Panc1 (cell line): ENCODE data around the gene CLEC2L. TPM values are rescaled to one million over a fixed set of nuclear protein-coding genes. Genes with fewer than 3 reads are reported as not detected.

ENCODE experiments used
- ATAC-seq: fragments of 200-7000 bp; cut with Tn5 transposase; 2 replicates; pipeline ENCODE4 v1.9.1; 2020; ENCODE audit warnings: mild to moderate bottlenecking, moderate library complexity
- BruUV-seq: library from RNA; stranded (reverse); fragments of 400-500 nt; replicated peaks from 2 replicates; lab custom pipeline; 2021; lab: Mats Ljungman, UMichigan
- CTCF ChIA-PET: fragments of 300-600 bp; sonication (Branson Sonifier 250); formaldehyde crosslinking; loops from one replicate; lab custom pipeline; 2022; ENCODE audit warnings: antibody characterized with exemption; lab: Charles Lee
- POLR2A ChIA-PET: fragments of 300-600 bp; sonication (Branson Sonifier 250); formaldehyde crosslinking; loops from one replicate; lab custom pipeline; 2022; ENCODE audit warnings: antibody characterized with exemption; lab: Charles Lee
- DNase-seq: peaks from one replicate; pipeline ENCODE4 v3.0.0-alpha.2; 2010; ENCODE audit warnings: low read depth, low spot score
- H3K27ac ChIP-seq: 2 replicates; pipeline ENCODE4 v1.5.1; 2011; ENCODE audit warnings: mild to moderate bottlenecking, low read length, inconsistent platforms
- H3K27me3 ChIP-seq: fragments of 200-500 bp; sonication (Bioruptor generic); 2 replicates; pipeline ENCODE4 v1.6.0; 2014; ENCODE audit warnings: low read length, inconsistent platforms; ENCODE audit not compliant: control insufficient read depth, insufficient read depth
- H3K36me3 ChIP-seq: fragments of 200-500 bp; sonication (Bioruptor generic); 2 replicates; pipeline ENCODE4 v1.5.1; 2014; ENCODE audit warnings: inconsistent platforms, mild to moderate bottlenecking, low read length, moderate library complexity; ENCODE audit not compliant: control insufficient read depth, insufficient read depth
- H3K4me1 ChIP-seq: 2 replicates; pipeline ENCODE4 v1.5.1; 2011; ENCODE audit warnings: inconsistent platforms, mild to moderate bottlenecking, low read length, moderate library complexity; ENCODE audit not compliant: control insufficient read depth, insufficient read depth
- H3K4me3 ChIP-seq, 2 experiments: 2 replicates each; pipeline ENCODE4 v1.5.1; 2011 to 2012; ENCODE audit warnings: low read depth in 2 of 2, low read length in 2 of 2, mild to moderate bottlenecking in 2 of 2, inconsistent platforms in 1 of 2, moderate library complexity in 1 of 2
- H3K9me3 ChIP-seq: fragments of 200-500 bp; sonication (Bioruptor generic); 2 replicates; pipeline ENCODE4 v1.5.1; 2014; ENCODE audit warnings: low read depth, mild to moderate bottlenecking, inconsistent platforms, low read length, moderate library complexity; ENCODE audit not compliant: control insufficient read depth, insufficient read depth
- CTCF ChIP-seq: fragments of 450-650 bp; IDR thresholded peaks from 2 replicates; pipeline ENCODE4 v1.5.1; 2017; ENCODE audit warnings: mild to moderate bottlenecking
- POLR2AphosphoS5 ChIP-seq: IDR thresholded peaks from 2 replicates; pipeline ENCODE4 v1.6.1; 2012; ENCODE audit warnings: mild to moderate bottlenecking, low read depth, low read length, moderate library complexity
- REST ChIP-seq, 2 experiments: IDR thresholded peaks; 2 replicates each; pipeline ENCODE4 v1.6.1; 2011 to 2012; ENCODE audit warnings: low read depth in 2 of 2, control low read depth in 1 of 2, low read length in 1 of 2, mild to moderate bottlenecking in 1 of 2, moderate library complexity in 1 of 2; ENCODE audit not compliant: insufficient read depth in 1 of 2
- SIN3A ChIP-seq: IDR thresholded peaks from 2 replicates; pipeline ENCODE4 v1.6.1; 2012; ENCODE audit warnings: low read depth, mild to moderate bottlenecking, low read length, moderate library complexity, borderline replicate concordance; ENCODE audit not compliant: insufficient read depth
- TCF7L2 ChIP-seq: IDR thresholded peaks from 2 replicates; pipeline ENCODE4 v1.6.1; 2011; ENCODE audit warnings: mild to moderate bottlenecking, low read depth, low read length, inconsistent platforms
- in situ Hi-C: cut with HindIII; loops from 2 replicates; pipeline ENCODE4 v1.10.0; 2016; ENCODE audit warnings: low sequenced_read_pairs, low pct_unique_long_range_greater_than_20kb
- intact Hi-C: fragments of 100-400 bp; cut with micrococcal nuclease; formaldehyde crosslinking; loops from one replicate; pipeline ENCODE4 v1.10.0; 2022; ENCODE audit not compliant: unreplicated experiment
- total RNA-seq: library from RNA; stranded (reverse); gene quantifications from one replicate; pipeline ENCODE4 v1.2.1, GENCODE V29; 2021; ENCODE audit not compliant: unreplicated experiment

Gene CLEC2L
- total RNA-seq, 1 experiment from 2014 or later = not detected

GRCh38 chr7:139572071-139572470, 48.6 kb downstream of the CLEC2L start:
- Histone ChIP-seq H3K4me3 (no peak overlapping the region), H3K27ac (no peak overlapping the region), H3K27me3 (no peaks in the 10 kb centered on the region), H3K9me3 (no peaks in the 10 kb centered on the region), H3K36me3 (no peaks in the 10 kb centered on the region), H3K4me1 (no peaks in the 10 kb centered on the region)
- in situ Hi-C loops = no loop called here
- intact Hi-C loops = no loop called here
- TSS peak; percentile 59 for BruUV-seq
- DNase-seq (no peak), ATAC-seq (no peak)
- TF ChIP-seq POLR2AphosphoS5 (no peak), SIN3A (no peak), TCF7L2 (no peak), REST (IDR thresholded peaks at IDR 0.05; ENCODE audit: insufficient read depth in 1 of 2, low read depth in 2 of 2, low read length in 1 of 2) (no peak), CTCF (no peak)
- POLR2A ChIA-PET = no interaction called here
- CTCF ChIA-PET = no interaction called here

GRCh38 chr7:139572704-139573385, 49.4 kb downstream of the CLEC2L start:
- no peaks in the 10 kb centered on the region for H3K36me3 ChIP-seq
- POLR2A ChIA-PET = no interaction called here
- H3K27ac ChIP-seq = no peak overlapping the region
- in situ Hi-C loops (no loop called here), intact Hi-C loops (no loop called here)
- DNase-seq (no peak), ATAC-seq (no peak)
- H3K4me1 ChIP-seq = no peaks in the 10 kb centered on the region
- BruUV-seq = no TSS peak
- H3K4me3 ChIP-seq = no peak overlapping the region
- CTCF ChIA-PET = no interaction called here
- TF ChIP-seq CTCF (no peak), TCF7L2 (no peak), POLR2AphosphoS5 (no peak), REST (IDR thresholded peaks at IDR 0.05; ENCODE audit: insufficient read depth in 1 of 2, low read depth in 2 of 2, low read length in 1 of 2) (no peak), SIN3A (no peak)
- H3K9me3 ChIP-seq = no peaks in the 10 kb centered on the region
- no peaks in the 10 kb centered on the region for H3K27me3 ChIP-seq
